ENCODE data around the gene ATP5ME.
"Not testable (repeated sequence)": the region's sequence is repeated elsewhere in the genome, so short reads cannot be mapped to it uniquely, and the experiment has no call there.

The ATP5ME gene

GRCh38 chr4:654503-654845 lies 19.6 kb downstream of the ATP5ME start:
- DNase-seq (ENCODE audit: low read depth): no peak

- DNase-seq (ENCODE audit: low read depth): no peak
Observed at GRCh38 chr4:653831-654502, 20.1 kb downstream of the ATP5ME start.

- DNase-seq (ENCODE audit: low read depth): no peak
Observed at GRCh38 chr4:653080-653821, 20.8 kb downstream of the ATP5ME start.

- no peak for DNase-seq (ENCODE audit: low read depth)
Observed at GRCh38 chr4:651884-652642, 22.0 kb downstream of the ATP5ME start.

GRCh38 chr4:650951-651883 lies 22.9 kb downstream of the ATP5ME start:
- DNase-seq (ENCODE audit: low read depth): no peak

GRCh38 chr4:650461-650860 lies 23.6 kb downstream of the ATP5ME start:
- DNase-seq (ENCODE audit: low read depth): no peak

- no peak for DNase-seq (ENCODE audit: low read depth)
Observed at GRCh38 chr4:649751-650310, 24.2 kb downstream of the ATP5ME start.

GRCh38 chr4:649293-649625 lies 24.8 kb downstream of the ATP5ME start:
- no peak for DNase-seq (ENCODE audit: low read depth)

- no peak for DNase-seq (ENCODE audit: low read depth)
Observed at GRCh38 chr4:648579-649292, 25.3 kb downstream of the ATP5ME start.

GRCh38 chr4:647481-647880 lies 26.6 kb downstream of the ATP5ME start:
- no peak for DNase-seq (ENCODE audit: low read depth)

- DNase-seq (ENCODE audit: low read depth): peak; percentile 15
Observed at GRCh38 chr4:646460-646859, 27.6 kb downstream of the ATP5ME start.

- not testable (repeated sequence) for DNase-seq (ENCODE audit: low read depth)
Observed at GRCh38 chr4:642366-642765, 31.7 kb downstream of the ATP5ME start.

GRCh38 chr4:637536-638280 lies 36.4 kb downstream of the ATP5ME start:
- DNase-seq (ENCODE audit: low read depth): no peak

GRCh38 chr4:636628-637159 lies 37.4 kb downstream of the ATP5ME start:
- DNase-seq (ENCODE audit: low read depth): no peak

- no peak for DNase-seq (ENCODE audit: low read depth)
Observed at GRCh38 chr4:635851-636627, 38.0 kb downstream of the ATP5ME start.

GRCh38 chr4:635066-635835 lies 38.8 kb downstream of the ATP5ME start:
- not testable (repeated sequence) for DNase-seq (ENCODE audit: low read depth)

GRCh38 chr4:634599-634985 lies 39.5 kb downstream of the ATP5ME start:
- no peak for DNase-seq (ENCODE audit: low read depth)

GRCh38 chr4:633976-634598 lies 40.0 kb downstream of the ATP5ME start:
- no peak for DNase-seq (ENCODE audit: low read depth)

All from activated T-cell treated with anti-CD3 and anti-CD28 coated beads for 24 hours (primary cell).